ENCODE data around the gene RNASEH1.
"Not testable (repeated sequence)": the region's sequence is repeated elsewhere in the genome, so short reads cannot be mapped to it uniquely, and the experiment has no call there.

RNASEH1 gene

GRCh38 chr2:3503046-3503445 lies 55.1 kb downstream of the RNASEH1 start:
- TF ChIP-seq, protein P1, sequence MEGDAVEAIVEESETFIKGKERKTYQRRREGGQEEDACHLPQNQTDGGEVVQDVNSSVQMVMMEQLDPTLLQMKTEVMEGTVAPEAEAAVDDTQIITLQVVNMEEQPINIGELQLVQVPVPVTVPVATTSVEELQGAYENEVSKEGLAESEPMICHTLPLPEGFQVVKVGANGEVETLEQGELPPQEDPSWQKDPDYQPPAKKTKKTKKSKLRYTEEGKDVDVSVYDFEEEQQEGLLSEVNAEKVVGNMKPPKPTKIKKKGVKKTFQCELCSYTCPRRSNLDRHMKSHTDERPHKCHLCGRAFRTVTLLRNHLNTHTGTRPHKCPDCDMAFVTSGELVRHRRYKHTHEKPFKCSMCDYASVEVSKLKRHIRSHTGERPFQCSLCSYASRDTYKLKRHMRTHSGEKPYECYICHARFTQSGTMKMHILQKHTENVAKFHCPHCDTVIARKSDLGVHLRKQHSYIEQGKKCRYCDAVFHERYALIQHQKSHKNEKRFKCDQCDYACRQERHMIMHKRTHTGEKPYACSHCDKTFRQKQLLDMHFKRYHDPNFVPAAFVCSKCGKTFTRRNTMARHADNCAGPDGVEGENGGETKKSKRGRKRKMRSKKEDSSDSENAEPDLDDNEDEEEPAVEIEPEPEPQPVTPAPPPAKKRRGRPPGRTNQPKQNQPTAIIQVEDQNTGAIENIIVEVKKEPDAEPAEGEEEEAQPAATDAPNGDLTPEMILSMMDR (IDR thresholded peaks at IDR 0.05): no peak
- H3K27ac ChIP-seq: no peak overlapping the region

GRCh38 chr2:3500326-3500899 lies 57.7 kb downstream of the RNASEH1 start:
- TF ChIP-seq ZFX (IDR thresholded peaks at IDR 0.05; ENCODE audit: borderline replicate concordance): no peak
- TF ChIP-seq, protein P1 (IDR thresholded peaks at IDR 0.05): no peak
- no peak overlapping the region for H3K27ac ChIP-seq

- no peak overlapping the region for H3K27ac ChIP-seq
- TF ChIP-seq ZFX (IDR thresholded peaks at IDR 0.05; ENCODE audit: borderline replicate concordance): no peak
- TF ChIP-seq, protein P1 (IDR thresholded peaks at IDR 0.05): no peak
Observed at GRCh38 chr2:3498783-3499394, 59.2 kb downstream of the RNASEH1 start.

DNA sequence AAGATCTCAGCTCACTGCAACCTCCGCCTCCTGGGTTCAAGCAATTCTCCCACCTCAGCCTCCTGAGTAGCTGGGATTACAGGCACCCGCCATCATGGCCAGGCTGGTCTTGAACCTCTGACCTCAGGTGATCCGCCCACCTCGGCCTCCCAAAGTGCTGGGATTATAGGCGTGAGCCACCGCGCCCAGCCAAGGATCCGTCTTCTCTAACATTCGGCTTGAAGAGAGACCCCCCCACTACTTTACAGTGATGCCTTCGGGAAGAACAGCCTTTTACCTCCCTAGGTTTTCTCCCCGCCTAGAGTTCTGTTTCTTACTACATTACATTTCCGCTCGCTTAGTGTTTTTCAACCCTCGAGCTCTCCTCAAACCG lies 61.4 kb downstream of the RNASEH1 start:
- not testable (repeated sequence) for H3K27ac ChIP-seq
